SH-SY5Y (cell line): ENCODE measurements around the gene STX4.

ENCODE experiments used
- GATA2 ChIP-seq: IDR thresholded peaks from 2 replicates; pipeline ENCODE4 v1.6.1; 2011; ENCODE audit warnings: mild to moderate bottlenecking, low read depth, low read length
- GATA3 ChIP-seq: IDR thresholded peaks from 2 replicates; pipeline ENCODE4 v1.6.1; 2011; ENCODE audit warnings: low read depth, mild to moderate bottlenecking, low read length, moderate library complexity

GRCh38 chr16:31002862-31003341 is 30.5 kb upstream of the STX4 start:
- TF ChIP-seq GATA3 (no peak), GATA2 (no peak)
